ENCODE results near the gene TTLL13.
"Not testable (repeated sequence)": the region's sequence is repeated elsewhere in the genome, so short reads cannot be mapped to it uniquely, and the experiment has no call there.

The TTLL13 gene

GRCh38 chr15:90270502-90271150, 21.3 kb downstream of the TTLL13 start:
- no peak overlapping the region for H3K27ac ChIP-seq
- no peak for DNase-seq (ENCODE audit: low read depth, low spot score)

- no peak overlapping the region for H3K27ac ChIP-seq
- DNase-seq (ENCODE audit: low read depth, low spot score) = no peak
Observed at GRCh38 chr15:90271459-90272166, 22.3 kb downstream of the TTLL13 start.

DNA sequence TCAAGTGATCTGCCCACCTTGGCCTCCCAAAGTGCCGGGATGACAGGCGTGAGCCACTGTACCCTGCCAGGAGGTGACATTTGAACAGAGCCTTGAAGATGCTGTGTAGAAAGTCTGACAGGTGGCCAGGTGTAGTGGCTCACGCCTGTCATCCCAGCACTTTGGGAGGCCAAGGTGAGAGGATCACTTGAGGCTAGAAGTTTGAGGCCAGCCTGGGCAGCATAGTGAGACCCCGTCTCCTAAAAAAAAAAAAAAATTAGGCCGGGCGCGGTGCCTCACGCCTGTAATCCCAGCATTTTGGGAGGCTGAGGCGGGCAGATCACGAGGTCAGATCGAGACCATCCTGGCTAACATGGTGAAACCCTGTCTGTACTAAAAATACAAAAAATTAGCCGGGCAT, 29.1 kb downstream of the TTLL13 start:
- H3K27ac ChIP-seq; DNase-seq (ENCODE audit: low read depth, low spot score): not testable (repeated sequence)

DNA sequence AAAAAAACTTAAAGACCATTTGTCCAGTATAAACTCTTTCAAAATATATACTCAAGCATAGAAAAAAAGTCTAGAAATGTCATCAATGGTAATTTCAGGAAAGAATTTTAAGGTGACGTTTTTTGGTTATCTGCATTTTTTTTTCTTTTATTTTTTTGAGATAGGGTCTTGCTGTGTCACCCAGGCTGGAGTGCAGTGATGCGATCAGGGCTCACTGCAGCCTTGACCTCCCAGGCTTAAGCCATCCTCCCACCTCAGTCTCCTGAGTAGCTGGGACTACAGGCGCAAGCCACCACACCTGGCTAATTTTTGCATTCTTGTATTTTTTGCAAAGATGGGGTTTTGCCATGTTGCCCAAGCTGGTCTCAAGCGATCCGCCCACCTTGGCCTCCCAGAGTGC, 31.4 kb downstream of the TTLL13 start:
- not testable (repeated sequence) for H3K27ac ChIP-seq; DNase-seq (ENCODE audit: low read depth, low spot score)

- not testable (repeated sequence) for DNase-seq (ENCODE audit: low read depth, low spot score); H3K27ac ChIP-seq
Observed at GRCh38 chr15:90281637-90282036, 32.3 kb downstream of the TTLL13 start.

GRCh38 chr15:90286678-90287077, 37.3 kb downstream of the TTLL13 start:
- no peak overlapping the region for H3K27ac ChIP-seq
- no peak for DNase-seq (ENCODE audit: low read depth, low spot score)

DNA sequence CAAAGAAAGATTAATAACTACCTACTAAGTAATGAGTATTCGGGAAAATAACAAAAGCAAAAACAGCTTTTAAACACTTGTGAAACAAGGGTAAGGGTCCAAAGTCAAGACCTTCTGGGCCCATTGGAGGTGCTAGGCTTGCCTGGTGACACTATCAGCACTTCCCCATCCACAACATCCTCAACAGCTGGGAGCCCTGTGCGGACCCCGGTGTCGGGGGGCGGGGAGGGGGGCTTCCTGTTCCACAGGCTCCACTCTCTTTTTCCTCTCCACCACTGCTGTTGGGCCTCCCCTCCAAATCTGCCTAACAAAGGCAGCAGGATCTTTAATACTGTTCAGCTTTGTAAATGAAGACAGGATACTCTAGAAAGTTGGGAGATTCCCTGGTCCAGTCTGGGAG, 37.7 kb downstream of the TTLL13 start:
- no peak for DNase-seq (ENCODE audit: low read depth, low spot score)
- no peak overlapping the region for H3K27ac ChIP-seq

DNA sequence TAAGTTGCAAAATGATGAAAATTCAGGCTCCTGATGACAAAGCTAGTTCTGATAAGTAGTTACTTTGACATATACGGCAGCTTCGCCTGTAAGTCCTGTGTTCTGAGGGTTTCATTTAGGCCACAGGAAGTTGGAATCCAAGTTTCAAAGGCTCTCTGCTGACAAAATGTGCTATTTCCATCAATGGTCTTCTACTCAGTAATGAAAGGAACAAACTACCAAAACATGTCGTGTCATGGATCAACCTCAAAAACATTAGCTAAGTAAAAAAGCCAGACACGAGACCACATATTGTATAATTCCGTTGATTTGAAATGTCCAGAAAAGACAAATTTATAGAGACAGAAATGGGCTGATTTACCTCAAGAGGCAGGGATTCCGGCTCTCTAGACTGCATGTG, 38.6 kb downstream of the TTLL13 start:
- no peak for DNase-seq (ENCODE audit: low read depth, low spot score)
- H3K27ac ChIP-seq = no peak overlapping the region

DNA sequence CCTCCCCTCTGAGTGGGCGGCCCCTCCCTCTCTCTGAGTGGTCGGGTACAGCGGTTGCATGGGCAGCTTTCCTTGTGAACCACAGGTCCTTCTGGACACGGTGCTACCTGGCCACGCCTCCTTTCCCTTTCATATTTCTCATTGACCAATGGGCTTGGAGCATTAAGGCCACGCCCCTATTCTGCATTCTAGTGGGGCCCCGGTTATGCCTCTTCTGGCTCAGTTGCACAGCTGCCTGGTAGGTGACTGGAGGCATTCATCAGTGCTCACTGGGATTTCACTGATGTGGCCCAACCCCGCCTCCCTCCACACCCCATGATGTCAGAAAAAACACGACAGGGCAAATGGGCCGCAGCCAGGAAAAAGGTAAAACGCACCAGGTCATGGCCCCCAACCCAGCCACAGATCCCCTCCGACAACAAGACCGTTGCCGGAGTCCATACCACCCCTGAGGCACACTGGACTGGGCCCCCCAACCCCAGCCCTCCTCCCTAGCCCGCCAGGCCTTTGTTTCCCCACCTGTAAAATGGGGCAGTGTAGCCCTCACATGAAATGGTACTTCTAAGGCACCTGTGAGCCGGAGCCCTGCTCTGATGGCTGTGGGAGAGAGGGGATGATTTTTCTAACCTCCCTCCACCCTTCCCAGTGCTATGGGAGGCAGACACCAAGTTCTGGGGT, 42.5 kb downstream of the TTLL13 start:
- H3K27ac ChIP-seq = no peak overlapping the region
- DNase-seq (ENCODE audit: low read depth, low spot score) = no peak

GRCh38 chr15:90293040-90293810, 43.9 kb downstream of the TTLL13 start:
- H3K27ac ChIP-seq = not testable (repeated sequence)
- peak; percentile 33 for DNase-seq (ENCODE audit: low read depth, low spot score)

- no peak for DNase-seq (ENCODE audit: low read depth, low spot score)
- H3K27ac ChIP-seq = no peak overlapping the region
Observed at GRCh38 chr15:90294159-90294558, 44.8 kb downstream of the TTLL13 start.

GRCh38 chr15:90294601-90295269, 45.4 kb downstream of the TTLL13 start:
- no peak for DNase-seq (ENCODE audit: low read depth, low spot score)

GRCh38 chr15:90295270-90295648, 45.9 kb downstream of the TTLL13 start:
- DNase-seq (ENCODE audit: low read depth, low spot score) = no peak
- H3K27ac ChIP-seq = no peak overlapping the region

More at GRCh38 chr15:90294601-90295269, 45.4 kb downstream of the TTLL13 start:
- H3K27ac ChIP-seq = no peak overlapping the region

DNA sequence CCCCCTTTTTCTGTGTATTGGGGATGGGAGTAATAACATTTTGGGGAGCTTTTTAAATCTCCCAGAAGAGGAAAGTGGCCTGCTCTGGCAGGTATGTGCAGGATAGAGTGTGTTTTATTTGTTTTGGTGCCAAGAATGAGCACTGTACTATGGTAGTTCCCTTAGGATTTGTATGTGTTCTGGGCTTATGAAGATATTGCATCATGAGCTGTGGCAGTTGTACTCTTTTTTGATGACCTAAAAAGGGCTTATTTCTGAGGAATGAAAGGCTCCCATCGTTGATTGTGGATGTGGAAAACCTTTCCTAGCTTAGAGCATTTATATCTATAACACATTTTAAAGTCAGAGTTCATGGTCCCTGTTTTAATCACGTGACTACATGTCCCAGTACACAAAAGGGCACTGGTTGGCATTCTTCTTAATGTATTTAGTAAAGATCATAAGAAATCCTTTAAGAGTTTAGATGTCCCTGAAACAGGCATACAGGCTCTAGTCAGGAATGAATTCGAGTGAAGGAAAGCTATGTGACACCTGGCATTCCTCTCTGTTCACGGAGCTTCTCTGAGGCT, 47.0 kb downstream of the TTLL13 start:
- not testable (repeated sequence) for H3K27ac ChIP-seq; DNase-seq (ENCODE audit: low read depth, low spot score)

- H3K27ac ChIP-seq = no peak overlapping the region
- DNase-seq (ENCODE audit: low read depth, low spot score) = no peak
Observed at GRCh38 chr15:90297021-90297420, 47.7 kb downstream of the TTLL13 start.

DNA sequence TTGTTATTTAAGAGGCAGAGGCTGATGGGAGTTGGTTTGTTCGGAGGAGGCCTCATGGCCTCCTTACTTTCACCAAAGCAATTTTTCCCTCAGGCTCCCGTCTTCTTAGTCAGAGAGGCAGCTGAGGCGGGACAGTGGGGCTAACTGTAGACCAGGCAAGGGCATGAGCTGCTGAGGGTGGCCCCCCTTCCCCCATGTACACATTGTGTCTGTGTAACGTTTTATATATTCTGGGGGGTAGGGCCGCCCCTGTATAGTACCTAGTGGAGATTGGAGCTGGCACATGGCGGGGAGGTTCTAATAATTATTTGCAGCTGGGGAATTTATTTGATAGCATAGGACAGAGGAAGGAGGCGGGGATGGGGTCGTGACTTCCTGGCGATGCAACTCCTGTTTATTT, 51.2 kb downstream of the TTLL13 start:
- no peak overlapping the region for H3K27ac ChIP-seq
- DNase-seq (ENCODE audit: low read depth, low spot score) = no peak

DNA sequence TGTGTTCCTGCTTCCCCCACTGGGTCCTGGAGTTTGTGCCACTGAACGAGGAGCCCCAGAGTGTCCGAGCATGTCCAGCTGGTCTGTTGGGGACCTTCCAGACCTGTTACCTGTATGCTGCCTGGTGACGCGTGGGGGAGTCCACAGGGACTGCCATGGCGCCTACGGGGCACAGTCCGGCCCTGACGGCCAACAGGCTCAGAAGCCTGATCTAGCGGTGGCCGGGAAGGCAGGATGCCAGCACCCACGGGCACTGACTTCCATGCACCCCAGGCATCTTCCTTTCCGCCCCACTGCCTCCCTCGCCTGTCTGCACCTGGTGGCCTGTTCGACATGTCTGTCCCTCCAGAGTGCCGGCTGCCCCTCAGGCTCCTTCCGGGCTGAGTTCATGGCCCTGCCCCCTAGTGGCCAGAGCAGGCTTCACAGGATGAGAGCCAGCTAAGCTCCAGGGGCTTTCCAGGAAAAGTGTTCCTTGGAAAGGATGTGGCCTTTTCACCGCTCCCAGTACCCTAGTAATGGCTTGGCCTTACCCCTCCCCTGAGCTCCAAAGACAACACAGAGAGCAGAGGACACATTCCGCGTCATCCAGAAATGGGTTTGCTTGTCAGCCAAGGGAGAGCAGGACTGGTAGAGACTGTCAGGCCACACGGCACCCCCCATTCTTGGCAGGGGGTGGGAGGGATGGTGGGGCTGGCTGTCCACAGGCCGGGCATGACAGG, 51.8 kb downstream of the TTLL13 start:
- no peak for DNase-seq (ENCODE audit: low read depth, low spot score)
- H3K27ac ChIP-seq = no peak overlapping the region

- H3K27ac ChIP-seq = no peak overlapping the region
- DNase-seq (ENCODE audit: low read depth, low spot score) = no peak
Observed at GRCh38 chr15:90301707-90302300, 52.4 kb downstream of the TTLL13 start.

GRCh38 chr15:90305355-90305754, 56.0 kb downstream of the TTLL13 start:
- not testable (repeated sequence) for H3K27ac ChIP-seq; DNase-seq (ENCODE audit: low read depth, low spot score)

All from epithelial cell of prostate (primary cell).